NCI-H1092 (cell line): ENCODE data around the gene FAM222A.

Experiments used
- DNase-seq: peaks from one replicate; lab custom pipeline; 2025; lab: John Stamatoyannopoulos, UW

The FAM222A gene

DNA sequence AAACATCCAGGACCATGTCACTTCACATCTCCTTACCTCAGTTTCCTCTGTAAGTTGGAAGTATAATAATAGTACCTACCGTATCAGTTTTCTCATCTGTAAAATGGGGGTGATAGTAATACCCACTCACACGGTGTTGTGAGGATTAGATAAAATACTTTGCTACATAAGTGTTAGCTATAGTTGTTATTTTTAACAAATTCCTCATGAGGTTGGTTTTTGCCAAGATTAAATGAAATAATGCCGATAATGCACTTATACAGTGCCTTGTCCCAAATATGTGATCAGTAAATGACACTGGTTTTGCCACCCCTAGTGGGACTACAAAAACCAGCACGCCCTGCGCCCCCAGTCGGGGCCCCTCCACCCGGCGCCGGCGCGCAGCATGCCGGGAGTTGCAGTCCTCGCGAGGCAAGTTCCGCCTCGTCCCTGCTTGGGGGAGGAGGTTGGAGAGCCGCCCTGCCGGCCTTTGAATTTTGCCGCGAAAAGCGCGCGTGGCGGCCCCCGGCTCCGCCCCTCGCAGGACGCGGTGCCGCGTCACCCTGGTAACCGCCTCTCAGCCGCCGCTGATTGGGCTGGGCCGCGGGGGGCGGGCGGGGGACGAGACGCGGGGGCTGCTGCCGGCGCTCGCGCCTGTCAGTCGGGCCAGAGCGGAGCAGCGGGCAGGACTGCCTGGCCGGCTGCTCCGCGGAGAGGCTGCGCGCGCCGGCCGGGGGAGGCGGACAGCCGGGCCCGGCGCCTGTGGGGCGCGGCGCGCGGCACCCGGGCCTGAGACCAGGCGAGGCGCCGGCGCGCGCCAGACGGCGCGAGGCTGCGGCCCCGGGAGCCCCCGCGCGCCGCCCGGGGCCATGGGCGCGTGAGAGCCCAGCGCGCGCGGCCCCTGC lies at the start of gene FAM222A:
TSS of gene FAM222A (plus strand) at position 639 of the 884 bp plus-strand sequence. CDS start 30,322 bp downstream, outside the sequence.
- DNase-seq: peak; percentile 91

DNA sequence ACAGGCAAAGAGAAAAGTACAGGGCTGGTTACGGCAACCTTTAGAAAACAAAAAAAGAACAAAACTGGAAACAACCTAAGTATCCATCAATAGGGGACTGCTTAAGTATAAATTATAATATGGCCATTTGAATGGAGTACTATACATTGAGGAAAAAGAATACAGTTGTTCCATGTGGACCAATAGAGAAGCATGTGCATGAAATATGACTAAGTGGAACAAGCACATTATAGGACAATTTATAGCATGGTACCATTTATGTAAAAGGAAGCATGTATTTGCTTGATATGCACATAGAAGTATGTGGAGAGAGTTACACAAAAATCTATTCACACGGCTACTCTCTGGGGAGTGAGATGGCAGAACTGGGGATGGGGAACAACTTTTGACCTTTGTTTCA lies 49.2 kb upstream of the FAM222A start:
- no peak for DNase-seq

DNA sequence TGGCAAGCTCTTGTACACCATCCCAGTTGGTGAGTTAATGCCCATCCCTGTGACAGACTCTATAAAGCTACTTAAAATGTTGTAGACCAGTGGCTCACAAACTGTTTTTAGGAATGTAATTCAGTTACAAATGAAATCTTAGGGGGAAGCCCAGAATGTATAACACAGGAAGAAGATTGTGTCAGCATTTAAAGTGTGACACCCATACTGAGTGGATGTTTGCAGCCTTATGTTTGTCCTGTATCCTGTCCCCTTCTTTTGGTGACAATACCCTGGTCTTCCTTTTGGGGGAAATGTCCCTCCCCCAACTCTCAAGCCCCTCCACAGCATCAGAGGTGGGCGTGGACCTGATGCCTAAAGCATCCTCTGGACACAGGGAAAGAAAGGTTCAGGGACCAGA lies 47.6 kb upstream of the FAM222A start:
- no peak for DNase-seq

DNA sequence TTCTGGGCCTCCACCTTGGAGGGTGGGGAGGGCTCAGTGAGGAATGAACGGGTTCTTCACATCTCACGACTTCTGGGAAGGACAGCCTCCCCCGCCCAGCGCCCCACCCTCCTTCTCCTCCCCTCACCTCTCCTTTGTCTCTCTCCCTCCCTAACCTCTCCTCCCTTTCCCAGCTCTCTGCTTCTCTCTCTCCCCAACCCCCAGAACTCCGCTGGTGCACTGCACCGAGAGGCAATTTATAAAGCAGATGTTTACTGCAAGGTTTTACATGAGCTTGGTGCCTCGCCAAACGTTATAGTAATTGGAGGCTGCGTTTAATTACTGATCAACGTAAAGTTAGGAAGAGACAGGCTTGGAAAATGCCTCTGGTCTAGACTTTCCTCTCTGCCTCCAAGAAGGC lies 42.9 kb upstream of the FAM222A start:
- DNase-seq: no peak

DNA sequence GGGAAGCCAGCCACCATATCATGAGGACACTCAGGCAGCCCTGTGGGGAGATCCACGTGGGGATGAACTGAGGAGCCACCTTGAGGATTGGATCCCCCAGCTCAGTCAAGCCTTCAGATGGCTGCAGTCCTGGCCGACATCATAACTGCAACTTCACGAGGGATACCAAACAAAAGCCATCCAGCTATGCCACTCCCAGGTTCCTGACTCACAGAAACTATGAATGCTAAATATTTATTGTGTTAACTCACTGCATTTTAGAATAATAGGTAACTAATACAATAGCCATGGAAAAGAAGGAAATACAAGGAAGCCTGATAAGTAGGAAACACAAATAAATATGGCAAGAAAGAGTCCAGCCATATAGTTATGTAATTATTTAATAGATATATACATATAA lies 42.1 kb upstream of the FAM222A start:
- DNase-seq: no peak

DNA sequence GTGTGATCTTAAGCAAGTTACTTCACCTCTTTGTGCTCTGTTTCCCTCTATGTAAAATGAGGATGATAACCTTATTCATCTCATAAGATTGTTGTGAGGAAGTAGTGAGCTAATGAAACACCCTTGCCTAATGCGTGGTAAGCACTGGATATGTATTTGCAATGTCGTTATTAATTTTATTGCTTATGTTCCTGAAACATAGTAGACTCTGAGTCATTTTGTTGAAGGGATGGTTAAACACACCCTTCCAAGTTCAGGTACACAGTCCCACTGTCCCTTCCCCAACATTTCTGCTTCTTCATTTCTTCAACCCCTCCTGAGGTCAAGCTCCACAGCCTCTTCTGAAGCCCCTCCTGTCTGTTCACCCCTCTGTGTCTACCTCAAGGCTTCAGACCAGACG lies 40.2 kb upstream of the FAM222A start:
- DNase-seq: no peak

DNA sequence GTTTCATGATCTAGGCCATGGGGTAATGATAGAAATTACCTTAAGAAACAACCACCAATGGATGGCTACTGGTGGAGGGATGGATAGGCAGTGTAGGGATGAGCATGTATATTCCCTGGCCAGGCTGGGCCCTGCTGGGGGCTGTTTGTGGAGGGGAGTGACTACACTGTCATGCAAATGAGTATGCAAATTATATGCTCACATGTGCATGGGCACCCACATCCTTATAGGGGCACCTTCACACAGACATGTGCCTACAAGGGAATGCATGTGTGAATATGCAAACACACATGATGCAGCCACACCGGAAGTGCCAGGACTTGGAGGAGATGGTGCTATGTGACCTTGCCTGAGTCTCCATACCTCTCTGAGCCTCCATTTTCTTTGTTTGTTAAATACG lies 39.7 kb upstream of the FAM222A start:
- DNase-seq: no peak

DNA sequence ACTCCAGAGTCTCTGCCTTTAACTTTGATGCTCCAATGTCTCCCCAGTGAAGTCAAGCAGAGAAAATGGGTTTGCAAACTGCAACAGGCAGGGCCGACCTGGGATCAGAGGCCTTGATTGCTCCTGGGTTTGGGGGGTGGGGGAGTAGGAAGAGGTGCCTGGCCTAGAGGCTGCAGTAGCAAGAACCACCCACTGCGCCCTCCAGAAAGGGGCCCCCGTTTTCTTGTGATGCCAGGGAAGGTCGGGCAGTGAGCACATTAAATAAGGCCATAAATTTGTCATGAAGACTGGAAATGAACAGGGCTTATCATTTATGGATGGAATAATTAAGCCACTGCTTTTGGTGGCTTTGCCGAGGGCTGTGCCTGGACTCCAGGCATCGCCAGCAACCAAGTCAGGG lies 38.2 kb upstream of the FAM222A start:
- no peak for DNase-seq

DNA sequence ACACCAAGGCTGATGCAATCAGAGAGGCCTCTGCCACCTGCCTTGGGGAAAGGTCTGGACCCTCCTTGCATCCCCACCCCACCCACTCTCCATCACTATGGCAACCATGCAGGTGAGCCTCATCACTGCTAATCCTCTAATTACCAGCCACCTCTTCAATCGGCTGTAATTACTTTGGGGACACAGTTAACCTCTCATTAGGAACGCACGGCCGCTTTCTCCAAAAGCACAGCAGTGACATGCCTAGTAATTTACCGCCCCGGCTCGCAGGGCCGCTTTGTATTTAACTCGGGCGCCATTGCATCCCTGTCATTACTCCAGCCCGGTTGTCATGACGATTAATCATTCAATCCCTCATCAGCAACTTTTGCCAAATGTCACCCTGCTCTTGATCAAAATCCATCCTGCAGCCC lies 36.3 kb upstream of the FAM222A start:
- DNase-seq: no peak

DNA sequence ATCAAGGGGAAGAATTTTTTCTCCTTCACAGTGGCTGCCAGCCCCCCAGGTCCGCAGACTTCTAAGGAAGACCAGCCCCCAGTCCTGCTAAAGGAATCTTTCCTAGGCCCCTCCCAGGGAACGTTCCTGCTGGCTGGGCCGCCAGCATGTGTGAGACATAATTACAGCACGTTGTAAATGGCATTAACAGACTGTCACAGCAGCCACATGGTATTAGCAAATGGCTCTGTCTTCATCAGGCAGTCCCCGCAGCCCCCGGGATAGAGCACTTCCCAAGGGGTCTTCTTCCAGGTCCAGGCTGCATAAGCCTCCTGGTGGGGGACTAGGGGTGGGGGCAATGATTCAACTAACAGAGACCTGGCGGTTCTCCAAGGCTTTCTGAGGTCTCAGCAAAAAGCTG lies 34.9 kb upstream of the FAM222A start:
- no peak for DNase-seq

DNA sequence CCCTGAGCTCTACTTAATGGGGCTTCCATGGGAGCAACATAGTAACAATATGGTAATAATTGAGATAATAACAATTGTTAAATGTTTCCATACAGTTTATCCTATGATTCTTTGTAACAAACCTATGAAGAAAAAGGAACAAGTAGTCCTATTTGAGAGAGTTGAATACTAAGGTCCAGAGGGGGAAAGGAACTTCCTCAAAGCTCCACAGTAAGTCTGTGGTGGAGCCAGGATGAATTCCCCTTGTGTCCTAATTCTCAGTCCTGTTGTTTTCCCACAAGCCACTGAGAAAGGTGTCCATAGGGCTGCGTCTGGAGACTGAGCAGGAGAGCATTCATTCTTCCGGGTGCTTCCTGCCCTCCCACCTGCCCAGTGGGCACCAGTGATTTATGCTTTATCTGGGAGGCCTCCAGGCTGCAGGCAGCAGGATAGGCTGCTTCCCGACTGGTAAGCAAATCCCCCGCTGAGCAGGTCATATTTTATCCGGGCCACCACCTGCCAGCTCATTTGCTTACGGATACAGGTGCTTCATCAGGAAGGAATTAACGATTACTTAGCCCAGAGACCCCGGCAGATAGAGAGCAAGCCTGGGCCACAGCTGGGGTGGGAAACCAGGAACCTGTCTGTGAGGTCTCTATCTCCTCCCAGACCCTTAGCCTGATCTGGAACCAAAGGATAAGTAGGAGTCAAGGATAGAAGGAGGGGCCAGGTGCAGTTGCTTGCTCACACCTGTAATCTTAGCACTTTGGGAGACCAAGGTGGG lies 33.9 kb upstream of the FAM222A start:
- no peak for DNase-seq

DNA sequence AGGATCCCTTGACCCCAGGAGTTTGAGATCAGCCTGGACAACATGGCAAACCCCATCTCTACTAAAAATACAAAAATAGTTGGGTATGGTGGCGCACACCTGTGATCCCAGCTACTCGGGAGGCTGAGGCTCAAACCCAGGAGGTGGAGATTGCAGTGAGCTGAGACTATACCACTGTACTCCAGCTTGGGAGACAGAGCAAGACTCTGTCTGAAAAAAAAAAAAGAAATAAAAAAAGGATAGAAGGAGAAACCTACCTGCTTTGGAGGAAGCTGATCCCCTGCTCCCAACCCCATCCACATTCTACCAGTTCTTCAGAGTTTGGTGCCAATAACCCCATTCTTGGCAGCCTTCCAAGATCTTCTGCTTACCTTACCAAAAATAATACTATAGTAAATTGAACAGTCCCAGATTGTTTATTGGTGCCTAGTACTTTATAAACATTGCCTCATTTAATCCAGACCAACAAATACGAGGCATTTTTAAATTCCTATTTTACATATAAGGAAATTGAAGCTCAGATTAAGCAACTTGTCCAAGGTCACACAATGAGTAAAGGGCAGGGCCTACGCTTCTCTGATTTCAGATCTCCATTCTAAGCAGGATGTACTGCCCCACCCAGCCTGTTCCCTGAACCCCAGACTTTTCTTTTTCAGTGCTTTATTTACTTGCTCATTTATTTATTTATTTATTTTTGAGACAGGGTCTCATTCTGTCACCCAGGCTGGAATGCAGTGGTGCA lies 33.2 kb upstream of the FAM222A start:
- DNase-seq: no peak

DNA sequence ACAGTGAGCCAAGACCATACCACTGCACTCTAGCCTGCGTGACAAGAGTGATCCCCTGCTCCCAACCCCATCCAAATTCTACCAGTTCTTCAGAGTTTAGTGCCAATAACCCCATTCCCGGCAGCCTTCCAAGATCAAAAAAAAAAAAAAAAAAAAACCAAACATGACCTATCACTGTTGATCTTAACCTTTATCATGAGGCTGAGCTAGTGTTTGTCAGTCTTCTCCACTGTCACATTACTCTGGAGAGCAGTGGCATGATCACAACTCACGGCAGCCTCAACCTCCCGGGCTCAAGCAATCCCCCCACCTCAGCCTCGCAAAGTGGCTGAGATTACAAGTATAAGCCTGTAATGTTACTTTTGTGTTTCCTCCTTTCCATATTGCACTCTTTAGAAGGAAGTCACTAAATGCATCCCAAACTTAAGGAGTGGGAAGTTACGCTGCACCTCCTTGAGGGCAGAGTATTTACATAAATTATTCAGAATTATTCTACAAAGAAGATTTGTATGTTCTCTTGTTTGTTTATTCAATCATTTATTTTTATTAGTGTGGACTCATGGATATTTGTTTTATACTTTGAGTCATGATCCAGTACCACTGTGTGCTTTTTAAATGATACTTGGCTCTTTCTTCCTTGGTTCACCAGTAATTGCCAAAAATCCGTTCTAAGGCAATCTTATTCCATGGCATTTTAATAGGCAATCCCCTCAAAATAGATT lies 31.5 kb upstream of the FAM222A start:
- no peak for DNase-seq

DNA sequence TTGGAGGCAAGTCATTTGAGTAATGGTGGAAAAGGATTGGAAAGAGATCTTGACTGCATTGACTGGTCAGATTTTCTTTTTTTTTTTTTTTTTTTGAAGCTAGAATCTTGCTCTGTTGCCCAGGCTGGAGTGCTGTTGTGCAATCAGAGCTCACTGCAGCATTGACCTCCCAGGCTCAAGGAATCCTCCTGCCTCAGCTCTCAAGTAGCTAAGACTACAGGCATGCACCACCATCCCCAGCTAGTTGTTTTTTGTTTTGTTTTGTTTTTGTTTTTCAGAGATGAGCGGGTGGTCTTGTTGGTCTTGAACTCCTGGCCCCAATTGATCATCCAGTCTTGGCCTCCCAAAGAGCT lies 30.9 kb upstream of the FAM222A start:
- no peak for DNase-seq

DNA sequence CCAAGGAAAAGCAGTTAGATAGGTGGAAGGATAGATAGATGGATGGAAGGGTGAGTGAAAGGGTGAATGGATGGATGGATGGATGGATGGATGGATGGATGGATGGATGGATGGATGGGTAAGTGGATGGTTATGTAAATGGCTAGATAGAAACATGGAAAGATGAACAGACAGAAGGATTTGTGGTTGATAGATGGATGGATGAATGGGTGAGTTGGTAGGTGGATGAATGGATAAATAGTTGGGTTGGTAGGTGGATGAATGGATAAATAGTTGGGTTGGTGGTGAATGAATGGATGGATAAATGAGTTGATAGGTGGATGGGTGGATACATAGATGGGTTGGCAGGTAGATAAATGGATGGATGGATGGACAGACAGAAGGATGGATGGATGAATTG lies 30.3 kb upstream of the FAM222A start:
- DNase-seq: no peak

DNA sequence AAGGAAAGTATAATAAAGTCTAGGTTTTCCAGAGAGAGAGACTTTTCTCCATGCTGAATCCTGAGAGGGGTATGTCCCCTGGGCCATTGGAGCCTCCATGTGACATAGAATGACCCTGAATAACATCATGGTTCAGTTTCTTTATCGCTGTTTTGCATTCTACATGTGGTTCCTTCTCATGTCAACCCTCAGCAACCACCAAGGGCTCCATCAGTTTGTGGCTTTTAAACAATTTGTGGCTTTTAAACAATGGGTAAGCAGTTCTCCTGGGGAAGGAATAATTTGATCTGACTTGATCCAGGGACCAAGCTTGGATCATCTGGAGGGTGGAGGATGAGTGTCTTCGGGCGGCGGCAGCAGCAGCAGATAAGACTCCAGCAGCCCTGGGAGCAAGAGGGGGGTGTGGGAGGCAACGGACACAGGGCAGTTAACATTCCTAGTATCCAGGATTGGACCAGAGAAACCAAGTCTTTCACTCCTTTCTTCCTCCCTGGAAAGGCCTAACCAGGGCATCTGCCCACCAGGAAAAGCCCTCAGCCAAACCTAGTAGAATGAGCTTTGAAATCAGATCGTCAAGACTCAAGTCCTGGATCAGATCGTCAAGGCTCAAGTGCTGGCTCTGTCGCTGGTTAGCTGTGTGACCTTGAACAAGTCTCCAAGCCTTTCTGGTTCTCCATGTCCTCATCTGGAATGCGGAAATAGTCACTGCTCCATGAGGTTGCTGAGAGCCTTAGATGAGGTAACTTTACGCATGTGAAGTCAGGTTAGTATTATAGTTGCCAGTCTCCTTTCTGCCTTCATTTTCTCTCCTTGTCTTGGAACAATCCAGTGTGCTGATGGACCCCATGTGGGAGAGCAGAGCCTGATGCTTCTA lies 27.8 kb upstream of the FAM222A start:
- no peak for DNase-seq

DNA sequence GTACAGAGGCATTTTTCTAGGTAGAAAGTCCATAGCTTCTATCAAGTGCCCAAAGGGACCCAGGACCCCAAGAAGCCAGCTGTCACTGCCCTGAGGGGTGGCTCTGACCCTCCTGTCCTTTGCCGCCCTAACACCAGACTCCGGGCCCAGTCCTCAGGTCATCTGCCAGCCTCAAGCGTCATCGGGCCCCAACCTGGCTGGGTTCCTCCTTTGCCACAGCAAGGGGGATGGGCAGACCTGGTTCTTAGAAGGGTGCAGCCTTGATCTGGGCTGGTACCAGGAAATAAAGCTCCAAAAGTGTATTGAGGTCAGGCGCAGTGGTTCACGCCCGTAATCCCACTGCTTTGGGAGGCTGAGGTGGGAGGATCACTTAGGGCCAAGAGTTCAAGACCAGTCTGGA lies 27.1 kb upstream of the FAM222A start:
- no peak for DNase-seq

DNA sequence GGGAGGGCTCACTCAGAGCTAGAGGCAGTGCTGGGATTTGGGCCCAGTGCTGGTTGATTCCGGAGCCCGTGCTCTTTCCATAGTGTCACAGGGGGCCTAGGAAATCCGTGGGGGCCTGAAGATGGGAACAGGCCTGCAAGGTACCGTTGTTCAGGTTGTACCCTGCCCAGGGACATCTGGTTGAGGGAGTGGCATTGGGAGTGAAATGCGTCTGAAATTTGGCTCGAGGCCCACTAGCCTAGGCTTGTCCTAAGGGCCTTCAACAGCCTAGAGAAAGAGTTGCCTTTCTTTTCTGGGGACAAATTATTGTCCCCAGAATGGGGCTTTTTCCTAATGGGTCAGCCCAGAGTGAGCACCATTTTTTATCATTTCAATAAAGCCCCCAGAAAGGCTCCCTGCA lies 26.4 kb upstream of the FAM222A start:
- no peak for DNase-seq

DNA sequence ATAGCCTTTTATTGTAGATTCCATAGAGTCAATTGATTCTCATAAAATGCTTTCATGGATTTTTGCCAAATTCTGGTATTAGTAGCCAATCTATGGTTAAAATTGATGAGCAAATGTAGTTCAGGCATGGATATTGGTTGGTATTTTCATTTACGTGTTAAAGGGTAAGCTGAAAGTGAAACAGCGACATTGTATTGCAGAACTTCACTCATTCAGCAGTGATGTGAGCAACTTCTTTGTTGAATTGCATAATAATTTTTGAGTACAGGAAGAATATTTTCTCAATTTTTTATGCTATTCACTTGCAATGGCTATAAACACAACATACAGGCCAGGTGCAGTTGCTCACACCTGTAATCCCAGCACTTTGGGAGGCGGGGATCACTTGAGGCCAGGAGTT lies 24.2 kb upstream of the FAM222A start:
- no peak for DNase-seq

DNA sequence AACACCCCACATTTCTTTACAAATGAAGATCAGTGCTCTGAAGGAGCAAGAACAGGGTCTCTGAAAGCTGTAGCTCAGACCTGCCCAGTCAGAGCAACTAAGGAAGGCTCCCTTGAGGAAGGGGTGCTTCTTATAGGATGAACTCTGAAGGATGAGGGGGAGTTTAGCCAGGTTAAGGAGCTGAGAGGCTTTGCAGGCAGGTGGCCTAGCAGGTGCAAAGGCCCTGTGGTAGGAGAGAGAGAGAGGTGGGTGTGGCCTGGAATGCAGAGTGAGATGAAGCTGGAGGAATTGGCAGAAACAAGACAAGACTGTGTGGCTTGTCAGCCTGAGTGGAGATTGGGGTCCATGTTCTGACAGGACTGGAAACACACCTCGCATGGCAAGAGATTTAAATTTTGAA lies 20.5 kb upstream of the FAM222A start:
- no peak for DNase-seq
